Tibial nerve (tissue), 4 donors: ENCODE data around the gene ASTL.

Experiments
- EP300 ChIP-seq, 2 donors: sonication (generic); formaldehyde crosslinking; IDR thresholded peaks; one replicate each; pipeline ENCODE4 v1.6.1; 2017; ENCODE audit warnings: antibody characterized with exemption in 2 of 2, mild to moderate bottlenecking in 1 of 2
- POLR2A ChIP-seq, 2 donors: fragments of 450-650 bp; IDR thresholded peaks; one replicate each; pipeline ENCODE4 v1.6.1; 2017; ENCODE audit warnings: antibody characterized with exemption in 2 of 2, mild to moderate bottlenecking in 2 of 2, moderate library complexity in 2 of 2
- TF ChIP-seq, protein P1 (sequence below), 5 experiments: fragments of 200-600 bp in 3 of 5; fragments of 450-650 bp in 2 of 5; sonication (generic) in 3 of 5; IDR thresholded peaks; one replicate each; pipeline ENCODE4 v1.5.1; 2016 to 2019; ENCODE audit warnings: antibody characterized with exemption in 5 of 5, mild to moderate bottlenecking in 3 of 5, moderate library complexity in 2 of 5

- TF ChIP-seq, protein P1, sequence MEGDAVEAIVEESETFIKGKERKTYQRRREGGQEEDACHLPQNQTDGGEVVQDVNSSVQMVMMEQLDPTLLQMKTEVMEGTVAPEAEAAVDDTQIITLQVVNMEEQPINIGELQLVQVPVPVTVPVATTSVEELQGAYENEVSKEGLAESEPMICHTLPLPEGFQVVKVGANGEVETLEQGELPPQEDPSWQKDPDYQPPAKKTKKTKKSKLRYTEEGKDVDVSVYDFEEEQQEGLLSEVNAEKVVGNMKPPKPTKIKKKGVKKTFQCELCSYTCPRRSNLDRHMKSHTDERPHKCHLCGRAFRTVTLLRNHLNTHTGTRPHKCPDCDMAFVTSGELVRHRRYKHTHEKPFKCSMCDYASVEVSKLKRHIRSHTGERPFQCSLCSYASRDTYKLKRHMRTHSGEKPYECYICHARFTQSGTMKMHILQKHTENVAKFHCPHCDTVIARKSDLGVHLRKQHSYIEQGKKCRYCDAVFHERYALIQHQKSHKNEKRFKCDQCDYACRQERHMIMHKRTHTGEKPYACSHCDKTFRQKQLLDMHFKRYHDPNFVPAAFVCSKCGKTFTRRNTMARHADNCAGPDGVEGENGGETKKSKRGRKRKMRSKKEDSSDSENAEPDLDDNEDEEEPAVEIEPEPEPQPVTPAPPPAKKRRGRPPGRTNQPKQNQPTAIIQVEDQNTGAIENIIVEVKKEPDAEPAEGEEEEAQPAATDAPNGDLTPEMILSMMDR (IDR thresholded peaks at IDR 0.05), result no peak
- TF ChIP-seq EP300 (IDR thresholded peaks at IDR 0.05), result no peak
- no peak for TF ChIP-seq POLR2A (IDR thresholded peaks at IDR 0.05)
Measured at GRCh38 chr2:96176661-96177060, 38.4 kb upstream of the ASTL start.
